GM23338 (cell line): ENCODE data around the gene CCNB1IP1.

Source experiments
- EZH2 ChIP-seq: fragments of 200-600 bp; sonication (generic); IDR thresholded peaks from one replicate; pipeline ENCODE4 v1.8.0; 2017; ENCODE audit warnings: antibody characterized with exemption, mild to moderate bottlenecking, low read depth; ENCODE audit not compliant: unreplicated experiment
- EZH2phosphoT487 ChIP-seq: fragments of 200-600 bp; sonication (generic); IDR thresholded peaks from one replicate; pipeline ENCODE4 v1.8.1; 2018; ENCODE audit warnings: antibody characterized with exemption; ENCODE audit not compliant: unreplicated experiment
- JUNB ChIP-seq: IDR thresholded peaks from one replicate; pipeline ENCODE4 v1.6.1; 2016; ENCODE audit warnings: antibody characterized with exemption; ENCODE audit not compliant: unreplicated experiment
- POLR2AphosphoS5 ChIP-seq: IDR thresholded peaks from 2 replicates; pipeline ENCODE4 v1.6.1; 2016; ENCODE audit warnings: antibody characterized with exemption, low read depth
- ZNF114 ChIP-seq: fragments of 250-450 bp; sonication (Bioruptor Pico); IDR thresholded peaks from 2 replicates; pipeline ENCODE4 v1.5.0; 2020; ENCODE audit warnings: mild to moderate bottlenecking, moderate library complexity
- TF ChIP-seq, protein P1 (sequence below), 2 experiments: fragments of 200-600 bp in 1 of 2; sonication (generic) in 1 of 2; conservative IDR thresholded peaks; 2 replicates each; pipeline versions ENCODE4 v1.5.1 to v1.6.1; 2016 to 2017; ENCODE audit warnings: antibody characterized with exemption in 2 of 2, low read depth in 2 of 2, mild to moderate bottlenecking in 2 of 2, moderate library complexity in 1 of 2
- TF ChIP-seq, protein P2 (sequence below): IDR thresholded peaks from one replicate; pipeline ENCODE4 v1.6.1; 2018; ENCODE audit warnings: antibody characterized with exemption; ENCODE audit not compliant: unreplicated experiment

DNA sequence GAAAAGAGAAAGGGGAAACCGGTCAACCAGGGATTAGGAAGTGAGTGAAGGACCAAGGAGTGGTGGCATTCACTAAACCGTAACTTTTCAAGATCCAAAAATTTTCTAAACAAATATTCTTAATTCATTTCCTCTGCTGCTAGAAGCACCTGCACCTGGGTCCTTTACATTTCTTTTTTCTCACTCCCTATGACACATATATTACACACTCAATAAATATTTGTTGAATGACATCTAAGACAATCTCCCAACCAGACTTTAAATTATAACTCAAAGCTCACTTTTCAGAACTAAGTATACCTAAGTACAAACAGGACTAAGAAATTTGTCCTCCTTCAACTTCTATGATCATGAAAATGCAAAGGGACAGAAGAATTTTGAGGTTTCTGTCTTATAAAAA, 38.4 kb downstream of the CCNB1IP1 start:
- TF ChIP-seq, protein P1, sequence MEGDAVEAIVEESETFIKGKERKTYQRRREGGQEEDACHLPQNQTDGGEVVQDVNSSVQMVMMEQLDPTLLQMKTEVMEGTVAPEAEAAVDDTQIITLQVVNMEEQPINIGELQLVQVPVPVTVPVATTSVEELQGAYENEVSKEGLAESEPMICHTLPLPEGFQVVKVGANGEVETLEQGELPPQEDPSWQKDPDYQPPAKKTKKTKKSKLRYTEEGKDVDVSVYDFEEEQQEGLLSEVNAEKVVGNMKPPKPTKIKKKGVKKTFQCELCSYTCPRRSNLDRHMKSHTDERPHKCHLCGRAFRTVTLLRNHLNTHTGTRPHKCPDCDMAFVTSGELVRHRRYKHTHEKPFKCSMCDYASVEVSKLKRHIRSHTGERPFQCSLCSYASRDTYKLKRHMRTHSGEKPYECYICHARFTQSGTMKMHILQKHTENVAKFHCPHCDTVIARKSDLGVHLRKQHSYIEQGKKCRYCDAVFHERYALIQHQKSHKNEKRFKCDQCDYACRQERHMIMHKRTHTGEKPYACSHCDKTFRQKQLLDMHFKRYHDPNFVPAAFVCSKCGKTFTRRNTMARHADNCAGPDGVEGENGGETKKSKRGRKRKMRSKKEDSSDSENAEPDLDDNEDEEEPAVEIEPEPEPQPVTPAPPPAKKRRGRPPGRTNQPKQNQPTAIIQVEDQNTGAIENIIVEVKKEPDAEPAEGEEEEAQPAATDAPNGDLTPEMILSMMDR (conservative IDR thresholded peaks at IDR 0.05; ENCODE audit: low read depth in 2 of 2): no peak
- TF ChIP-seq EZH2phosphoT487: no peak
- TF ChIP-seq POLR2AphosphoS5: no peak
- no peak for TF ChIP-seq EZH2
- TF ChIP-seq, protein P2, sequence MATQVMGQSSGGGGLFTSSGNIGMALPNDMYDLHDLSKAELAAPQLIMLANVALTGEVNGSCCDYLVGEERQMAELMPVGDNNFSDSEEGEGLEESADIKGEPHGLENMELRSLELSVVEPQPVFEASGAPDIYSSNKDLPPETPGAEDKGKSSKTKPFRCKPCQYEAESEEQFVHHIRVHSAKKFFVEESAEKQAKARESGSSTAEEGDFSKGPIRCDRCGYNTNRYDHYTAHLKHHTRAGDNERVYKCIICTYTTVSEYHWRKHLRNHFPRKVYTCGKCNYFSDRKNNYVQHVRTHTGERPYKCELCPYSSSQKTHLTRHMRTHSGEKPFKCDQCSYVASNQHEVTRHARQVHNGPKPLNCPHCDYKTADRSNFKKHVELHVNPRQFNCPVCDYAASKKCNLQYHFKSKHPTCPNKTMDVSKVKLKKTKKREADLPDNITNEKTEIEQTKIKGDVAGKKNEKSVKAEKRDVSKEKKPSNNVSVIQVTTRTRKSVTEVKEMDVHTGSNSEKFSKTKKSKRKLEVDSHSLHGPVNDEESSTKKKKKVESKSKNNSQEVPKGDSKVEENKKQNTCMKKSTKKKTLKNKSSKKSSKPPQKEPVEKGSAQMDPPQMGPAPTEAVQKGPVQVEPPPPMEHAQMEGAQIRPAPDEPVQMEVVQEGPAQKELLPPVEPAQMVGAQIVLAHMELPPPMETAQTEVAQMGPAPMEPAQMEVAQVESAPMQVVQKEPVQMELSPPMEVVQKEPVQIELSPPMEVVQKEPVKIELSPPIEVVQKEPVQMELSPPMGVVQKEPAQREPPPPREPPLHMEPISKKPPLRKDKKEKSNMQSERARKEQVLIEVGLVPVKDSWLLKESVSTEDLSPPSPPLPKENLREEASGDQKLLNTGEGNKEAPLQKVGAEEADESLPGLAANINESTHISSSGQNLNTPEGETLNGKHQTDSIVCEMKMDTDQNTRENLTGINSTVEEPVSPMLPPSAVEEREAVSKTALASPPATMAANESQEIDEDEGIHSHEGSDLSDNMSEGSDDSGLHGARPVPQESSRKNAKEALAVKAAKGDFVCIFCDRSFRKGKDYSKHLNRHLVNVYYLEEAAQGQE: no peak
- TF ChIP-seq JUNB: no peak
- TF ChIP-seq ZNF114: no peak
